ENCODE measurements around the gene OR2V2.

DNA sequence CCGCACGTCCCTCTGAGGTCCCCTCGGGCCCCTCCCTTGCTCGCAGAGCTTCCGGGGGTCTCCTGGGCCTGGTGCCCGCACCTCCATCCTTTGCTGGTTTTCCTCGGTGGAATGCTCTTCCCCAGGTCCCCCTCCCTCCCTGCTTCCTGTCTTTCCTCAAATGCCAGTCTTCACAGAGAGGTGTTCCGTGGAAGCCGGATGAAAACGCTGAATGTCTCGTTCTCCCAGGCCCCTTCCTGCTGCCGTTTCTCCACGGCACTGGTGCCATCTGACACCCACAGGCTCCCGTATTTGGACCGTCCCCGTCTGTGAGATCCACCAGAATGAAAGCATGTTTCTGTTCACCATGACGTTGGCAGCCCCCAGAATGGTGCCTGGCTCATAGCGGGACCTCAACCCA lies 20.5 kb upstream of the OR2V2 start:
- TF ChIP-seq YY1 (IDR thresholded peaks at IDR 0.05; ENCODE audit: insufficient read depth, insufficient read length): no peak
- TF ChIP-seq ZNF274 (IDR thresholded peaks at IDR 0.05; ENCODE audit: low read depth, low read length): no peak
